Hippocampal formation (tissue), 2 donors: ENCODE results near the gene TOX2.

Experiments used
- DNase-seq, 2 donors: peaks; one replicate each; lab custom pipeline; 2025; lab: John Stamatoyannopoulos, UW

Gene TOX2

GRCh38 chr20:44001667-44002596, 87.3 kb downstream of the TOX2 start:
- DNase-seq, result no peak

GRCh38 chr20:44002861-44003260, 88.2 kb downstream of the TOX2 start:
- no peak for DNase-seq

- DNase-seq, result no peak
Observed at GRCh38 chr20:44003609-44004008, 89.0 kb downstream of the TOX2 start.

GRCh38 chr20:44004306-44004915, 89.8 kb downstream of the TOX2 start:
- no peak for DNase-seq

- DNase-seq, result no peak
Observed at GRCh38 chr20:44005661-44006060, 91.0 kb downstream of the TOX2 start.

GRCh38 chr20:44006126-44006525, 91.5 kb downstream of the TOX2 start:
- DNase-seq, result no peak

- no peak for DNase-seq
Observed at GRCh38 chr20:44006578-44006977, 91.9 kb downstream of the TOX2 start.

GRCh38 chr20:44008806-44009678, 94.4 kb downstream of the TOX2 start:
- DNase-seq, result no peak

- DNase-seq, result no peak
Observed at GRCh38 chr20:44009679-44009992, 95.0 kb downstream of the TOX2 start.

- no peak for DNase-seq
Observed at GRCh38 chr20:44010162-44010704, 95.6 kb downstream of the TOX2 start.

GRCh38 chr20:44011251-44011940, 96.7 kb downstream of the TOX2 start:
- DNase-seq, result no peak

- DNase-seq, result no peak
Observed at GRCh38 chr20:44012466-44013226, 98.0 kb downstream of the TOX2 start.

GRCh38 chr20:44014807-44015732, 100.4 kb downstream of the TOX2 start:
- DNase-seq, result no peak

GRCh38 chr20:44015733-44016103, 101.1 kb downstream of the TOX2 start:
- no peak for DNase-seq

GRCh38 chr20:44016525-44016924, 101.9 kb downstream of the TOX2 start:
- no peak for DNase-seq

- no peak for DNase-seq
Observed at GRCh38 chr20:44017211-44017610, 102.6 kb downstream of the TOX2 start.

GRCh38 chr20:44017905-44018258, 103.2 kb downstream of the TOX2 start:
- DNase-seq, result no peak

- no peak for DNase-seq
Observed at GRCh38 chr20:44018259-44018941, 103.7 kb downstream of the TOX2 start.

GRCh38 chr20:44018942-44019637, 104.4 kb downstream of the TOX2 start:
- no peak for DNase-seq
